Keratinocyte (primary cell): ENCODE data around the gene SEC22A. TPM values are rescaled to one million over a fixed set of nuclear protein-coding genes. Genes with fewer than 3 reads are reported as not detected.

Experiments used
- DNase-seq: peaks from one replicate; pipeline ENCODE4 v3.0.0-alpha.2; 2011; ENCODE audit warnings: low read depth, missing footprints, low spot score
- FAIRE-seq: peaks from 2 replicates; lab custom pipeline; 2011; peaks lifted over from hg19 to GRCh38; lab: Jason Lieb, UNC
- H2AFZ ChIP-seq: 2 replicates; pipeline ENCODE4 v1.6.0; 2012; ENCODE audit warnings: low read length, control low read depth, inconsistent platforms; ENCODE audit not compliant: control insufficient read depth
- H3K27ac ChIP-seq: 2 replicates; pipeline ENCODE4 v1.5.1; 2011; ENCODE audit warnings: low read length; ENCODE audit not compliant: control insufficient read depth, insufficient read depth
- H3K27me3 ChIP-seq: 3 replicates; pipeline ENCODE4 v1.6.0; 2011; ENCODE audit warnings: low read length; ENCODE audit not compliant: control insufficient read depth, insufficient read depth; ENCODE audit errors: extremely low read depth
- H3K36me3 ChIP-seq, 2 experiments: 2 replicates in 1 of 2; 3 replicates in 1 of 2; pipeline ENCODE4 v1.5.1; 2011; ENCODE audit warnings: low read length in 2 of 2, mild to moderate bottlenecking in 1 of 2; ENCODE audit not compliant: control insufficient read depth in 2 of 2, insufficient read depth in 2 of 2; ENCODE audit errors: extremely low read depth in 1 of 2
- H3K4me1 ChIP-seq: 3 replicates; pipeline ENCODE4 v1.5.1; 2011; ENCODE audit warnings: low read length; ENCODE audit not compliant: control insufficient read depth, insufficient read depth; ENCODE audit errors: extremely low read depth
- H3K4me2 ChIP-seq: 3 replicates; pipeline ENCODE4 v1.6.0; 2011; ENCODE audit warnings: low read depth, low read length; ENCODE audit not compliant: control insufficient read depth, insufficient read depth; ENCODE audit errors: extremely low read depth
- H3K4me3 ChIP-seq, 3 experiments: fragments of 200-600 bp in 1 of 3; sonication (generic) in 1 of 3; 2 replicates in 2 of 3; 3 replicates in 1 of 3; pipeline ENCODE4 v1.5.1; 2011 to 2016; ENCODE audit warnings: low read length in 3 of 3, mild to moderate bottlenecking in 3 of 3, control low read depth in 2 of 3, inconsistent platforms in 1 of 3, low read depth in 1 of 3, mixed read lengths in 1 of 3, mixed run types in 1 of 3, moderate library complexity in 1 of 3; ENCODE audit not compliant: control insufficient read depth in 2 of 3, insufficient read depth in 2 of 3; ENCODE audit errors: extremely low read depth in 1 of 3
- H3K79me2 ChIP-seq: 2 replicates; pipeline ENCODE4 v1.6.0; 2012; ENCODE audit warnings: low read length; ENCODE audit not compliant: control insufficient read depth, insufficient read depth
- H3K9ac ChIP-seq: 3 replicates; pipeline ENCODE4 v1.6.0; 2011; ENCODE audit warnings: low read length; ENCODE audit not compliant: control insufficient read depth, insufficient read depth; ENCODE audit errors: extremely low read depth
- H3K9me1 ChIP-seq: 3 replicates; pipeline ENCODE4 v1.6.0; 2011; ENCODE audit warnings: low read length; ENCODE audit not compliant: control insufficient read depth, insufficient read depth; ENCODE audit errors: extremely low read depth
- H3K9me3 ChIP-seq: 2 replicates; pipeline ENCODE4 v1.5.1; 2012; ENCODE audit warnings: low read depth, low read length; ENCODE audit not compliant: control insufficient read depth
- H4K20me1 ChIP-seq: 3 replicates; pipeline ENCODE4 v1.6.0; 2011; ENCODE audit warnings: low read length; ENCODE audit not compliant: control insufficient read depth, insufficient read depth; ENCODE audit errors: extremely low read depth
- CTCF ChIP-seq, 3 experiments: IDR thresholded peaks in 1 of 3; conservative IDR thresholded peaks in 1 of 3; optimal IDR thresholded peaks in 1 of 3; 2 replicates in 2 of 3; 3 replicates in 1 of 3; pipeline versions ENCODE3 to v1.5.1; 2011; ENCODE audit warnings: low read length in 3 of 3, mild to moderate bottlenecking in 3 of 3, moderate library complexity in 2 of 3, control low read depth in 1 of 3, inconsistent platforms in 1 of 3; ENCODE audit not compliant: insufficient read depth in 2 of 3; ENCODE audit errors: extremely low read depth in 1 of 3
- EZH2 ChIP-seq: IDR thresholded peaks from one replicate; pipeline ENCODE4 v1.6.1; 2012; ENCODE audit warnings: inconsistent platforms, mild to moderate bottlenecking, low read length, moderate library complexity
- dilution Hi-C: fragments of 300-500 bp; cut with MboI; formaldehyde crosslinking; loops from one replicate; pipeline ENCODE4 v1.7.0; 2020; ENCODE audit warnings: low sequenced_read_pairs; ENCODE audit not compliant: extremely low pct_ligation_motif_present
- polyA plus RNA-seq, 5 experiments: library from polyadenylated mRNA; depleted of rRNA in 3 of 5; stranded (reverse) in 3 of 5; stranded (forward) in 1 of 5; unstranded in 1 of 5; fragments of >200 nt; gene quantifications; 1 replicate in 1 of 5; 2 replicates in 3 of 5; 3 replicates in 1 of 5; pipeline versions ENCODE4 v1.2.1 to v1.2.3, GENCODE V29; 2011 to 2012; ENCODE audit warnings: missing spikeins in 2 of 5, low read depth in 1 of 5, low replicate concordance in 1 of 5

Gene SEC22A
- polyA plus RNA-seq, 1 donor (not counting 4 experiments of a cell fraction or from before 2014, with no cell fraction given), result 32.9 TPM

GRCh38 chr3:123275691-123276090 is 73.9 kb downstream of the SEC22A start:
- H3K79me2 ChIP-seq, result no peaks in the 10 kb centered on the region
- H3K4me2 ChIP-seq, result no peak overlapping the region
- no peak overlapping the region for H2AFZ ChIP-seq
- no peaks in the 10 kb centered on the region for H3K27me3 ChIP-seq
- H3K4me1 ChIP-seq, result peaks cover 14% of the 10 kb centered on the region
- no peaks in the 10 kb centered on the region for H3K9me1 ChIP-seq
- no peaks in the 10 kb centered on the region for H3K9me3 ChIP-seq
- FAIRE-seq (no peak), DNase-seq (no peak)
- no peak for TF ChIP-seq CTCF (optimal IDR thresholded peaks at IDR 0.05 in 1 of 3, IDR thresholded peaks at IDR 0.05 in 1 of 3, conservative IDR thresholded peaks at IDR 0.05 in 1 of 3; ENCODE audit: extremely low read depth in 1 of 3, insufficient read depth in 2 of 3, low read length in 3 of 3)
- TF ChIP-seq EZH2, result no peak
- H4K20me1 ChIP-seq, result no peaks in the 10 kb centered on the region
- peaks cover 0 to 4% of the 10 kb centered on the region in 2 experiments for H3K36me3 ChIP-seq
- no peak overlapping the region for H3K27ac ChIP-seq
- H3K4me3 ChIP-seq, result no peak overlapping the region
- no peak overlapping the region for H3K9ac ChIP-seq
- dilution Hi-C loops, result no loop called here

GRCh38 chr3:123276346-123277006 is 74.7 kb downstream of the SEC22A start:
- DNase-seq (no peak), FAIRE-seq (no peak)
- H3K9ac ChIP-seq, result no peak overlapping the region
- H3K9me3 ChIP-seq, result no peaks in the 10 kb centered on the region
- no peak overlapping the region for H3K27ac ChIP-seq
- H3K79me2 ChIP-seq, result no peaks in the 10 kb centered on the region
- H3K4me1 ChIP-seq, result peaks cover 14% of the 10 kb centered on the region
- no peak overlapping the region for H2AFZ ChIP-seq
- TF ChIP-seq EZH2 (no peak), CTCF (optimal IDR thresholded peaks at IDR 0.05 in 1 of 3, IDR thresholded peaks at IDR 0.05 in 1 of 3, conservative IDR thresholded peaks at IDR 0.05 in 1 of 3; ENCODE audit: extremely low read depth in 1 of 3, insufficient read depth in 2 of 3, low read length in 3 of 3) (no peak)
- H3K4me2 ChIP-seq, result no peak overlapping the region
- H3K9me1 ChIP-seq, result no peaks in the 10 kb centered on the region
- peaks cover 0 to 3% of the 10 kb centered on the region in 2 experiments for H3K36me3 ChIP-seq
- no peaks in the 10 kb centered on the region for H4K20me1 ChIP-seq
- no peaks in the 10 kb centered on the region for H3K27me3 ChIP-seq
- dilution Hi-C loops, result no loop called here
- H3K4me3 ChIP-seq, result no peak overlapping the region
